Right lobe of liver (tissue), 6 donors: Measurements from ENCODE around the gene BMP8A. TPM values are rescaled to one million over a fixed set of nuclear protein-coding genes. Genes with fewer than 3 reads are reported as not detected.
A peak's percentile ranks its signal among the peaks of the same experiment; 100 is the strongest.
"Not testable (repeated sequence)": the region's sequence is repeated elsewhere in the genome, so short reads cannot be mapped to it uniquely, and the experiment has no call there.

Experiments used
- ATAC-seq, 4 donors: fragments of 200-7000 bp; cut with Tn5 transposase; one replicate each; pipeline ENCODE4 v1.9.1; 2020; ENCODE audit warnings: mild to moderate bottlenecking in 4 of 4, moderate library complexity in 4 of 4
- DNase-seq, 3 donors: peaks; one replicate each; pipeline ENCODE4 v3.0.0-alpha.2; 2020
- H3K27ac ChIP-seq, 3 donors: fragments of 200-600 bp; one replicate each; pipeline ENCODE4 v1.8.0; 2022
- H3K27me3 ChIP-seq, 2 donors: fragments of 200-600 bp; one replicate each; pipeline ENCODE4 v1.8.0; 2022
- H3K36me3 ChIP-seq, 4 donors: fragments of 200-600 bp; sonication (generic) in 1 of 4; one replicate each; pipeline versions ENCODE4 v1.5.1 to v1.8.0; 2017 to 2022; ENCODE audit warnings: control low read depth in 1 of 4
- H3K4me1 ChIP-seq, 4 donors: fragments of 200-600 bp; sonication (generic) in 1 of 4; one replicate each; pipeline versions ENCODE4 v1.5.1 to v1.8.0; 2017 to 2022; ENCODE audit warnings: control low read depth in 1 of 4
- H3K4me3 ChIP-seq, 3 donors: fragments of 200-600 bp; one replicate each; pipeline ENCODE4 v1.8.0; 2022
- H3K9me3 ChIP-seq, 4 donors: fragments of 200-600 bp; sonication (generic) in 1 of 4; one replicate each; pipeline versions ENCODE4 v1.5.1 to v1.8.0; 2017 to 2022; ENCODE audit warnings: control low read depth in 1 of 4
- POLR2A ChIP-seq: fragments of 450-650 bp; IDR thresholded peaks from one replicate; pipeline ENCODE4 v1.6.1; 2017; ENCODE audit warnings: antibody characterized with exemption, mild to moderate bottlenecking
- WGBS: methylation state at CpG from one replicate; pipeline ENCODE4 v1.1.6; 2018; ENCODE audit warnings: low coverage, low lambda C conversion rate; ENCODE audit not compliant: insufficient coverage; ENCODE audit errors: missing lambda C conversion rate; 5-methylcytosine and 5-hydroxymethylcytosine counted together
- intact Hi-C, 2 donors: fragments of 100-400 bp; cut with DNase I; formaldehyde crosslinking; loops; one replicate each; pipeline versions ENCODE4 v1.11.2 to v1.14.1; 2022
- total RNA-seq, 6 experiments: library from RNA; depleted of rRNA in 2 of 6; stranded (reverse); fragments of >200 nt in 2 of 6; fragmentation: NEBNext Ultra II Directional in 3 of 6; extraction: Animal tissue kit (Norgen Biotek cat#: 25700) in 3 of 6; gene quantifications; one replicate each; pipeline versions ENCODE4 v1.1.0 to v1.2.4, GENCODE V29; 2016 to 2023
- TF ChIP-seq, protein P1 (sequence below), 4 donors: fragments of 200-600 bp in 3 of 4; fragments of 450-650 bp in 1 of 4; IDR thresholded peaks; one replicate each; pipeline versions ENCODE4 v1.5.1 to v1.8.0; 2016 to 2022; ENCODE audit warnings: antibody characterized with exemption in 4 of 4, mild to moderate bottlenecking in 2 of 4
- donor health status: DM: no; HTN: yes; CAD: no.
- donor health status: DM: no; HTN: no; CAD: no.
- donor health status: DM: no; HTN: no; CAD: no.
- donor health status: DM: no; HTN: yes; CAD: no.
- donor health status: DM: no; HTN: yes; CAD: no.

The BMP8A gene
- total RNA-seq, 6 experiments from 2014 or later, result 0.18 to 0.80 TPM; not detected in 4

GRCh38 chr1:39501666-39502065, 10.2 kb downstream of the BMP8A start:
- Histone ChIP-seq H3K4me3 (no peak overlapping the region), H3K27ac (no peak overlapping the region), H3K9me3 (no peaks in the 10 kb centered on the region), H3K36me3 (no peaks in the 10 kb centered on the region), H3K4me1 (no peaks in the 10 kb centered on the region), H3K27me3 (no peaks in the 10 kb centered on the region)
- no peak for DNase-seq
- TF ChIP-seq, protein P1, sequence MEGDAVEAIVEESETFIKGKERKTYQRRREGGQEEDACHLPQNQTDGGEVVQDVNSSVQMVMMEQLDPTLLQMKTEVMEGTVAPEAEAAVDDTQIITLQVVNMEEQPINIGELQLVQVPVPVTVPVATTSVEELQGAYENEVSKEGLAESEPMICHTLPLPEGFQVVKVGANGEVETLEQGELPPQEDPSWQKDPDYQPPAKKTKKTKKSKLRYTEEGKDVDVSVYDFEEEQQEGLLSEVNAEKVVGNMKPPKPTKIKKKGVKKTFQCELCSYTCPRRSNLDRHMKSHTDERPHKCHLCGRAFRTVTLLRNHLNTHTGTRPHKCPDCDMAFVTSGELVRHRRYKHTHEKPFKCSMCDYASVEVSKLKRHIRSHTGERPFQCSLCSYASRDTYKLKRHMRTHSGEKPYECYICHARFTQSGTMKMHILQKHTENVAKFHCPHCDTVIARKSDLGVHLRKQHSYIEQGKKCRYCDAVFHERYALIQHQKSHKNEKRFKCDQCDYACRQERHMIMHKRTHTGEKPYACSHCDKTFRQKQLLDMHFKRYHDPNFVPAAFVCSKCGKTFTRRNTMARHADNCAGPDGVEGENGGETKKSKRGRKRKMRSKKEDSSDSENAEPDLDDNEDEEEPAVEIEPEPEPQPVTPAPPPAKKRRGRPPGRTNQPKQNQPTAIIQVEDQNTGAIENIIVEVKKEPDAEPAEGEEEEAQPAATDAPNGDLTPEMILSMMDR (IDR thresholded peaks at IDR 0.05), result no peak
- TF ChIP-seq POLR2A, result no peak
- intact Hi-C loops, result no loop called here
- 86% methylated on average over 5 of the region's 5 CpGs for WGBS
- no peak for ATAC-seq

DNA sequence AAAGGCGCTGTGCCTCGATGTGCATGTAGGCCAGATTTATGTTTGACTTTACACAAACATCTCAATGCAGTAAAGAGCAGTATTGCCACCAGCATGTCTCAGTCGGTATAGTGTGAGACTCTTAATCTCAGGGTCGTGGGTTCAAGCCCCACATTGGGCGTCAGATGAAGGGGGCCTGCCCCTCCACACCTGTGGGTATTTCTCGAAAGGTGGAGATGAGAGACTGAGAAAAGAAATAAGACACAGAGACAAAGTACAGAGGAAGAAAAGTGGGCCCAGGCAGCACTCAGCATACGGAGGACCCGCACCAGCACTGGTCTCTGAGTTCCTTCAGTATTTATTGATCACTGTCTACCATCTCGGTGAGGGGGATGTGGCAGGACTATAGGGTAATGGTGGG, 13.0 kb downstream of the BMP8A start:
- intact Hi-C loops, DNase-seq, H3K27me3 ChIP-seq, ATAC-seq, H3K9me3 ChIP-seq, H3K4me1 ChIP-seq, H3K4me3 ChIP-seq, H3K36me3 ChIP-seq, H3K27ac ChIP-seq: not testable (repeated sequence)
- WGBS, result 78% methylated on average over 9 of the region's 9 CpGs

DNA sequence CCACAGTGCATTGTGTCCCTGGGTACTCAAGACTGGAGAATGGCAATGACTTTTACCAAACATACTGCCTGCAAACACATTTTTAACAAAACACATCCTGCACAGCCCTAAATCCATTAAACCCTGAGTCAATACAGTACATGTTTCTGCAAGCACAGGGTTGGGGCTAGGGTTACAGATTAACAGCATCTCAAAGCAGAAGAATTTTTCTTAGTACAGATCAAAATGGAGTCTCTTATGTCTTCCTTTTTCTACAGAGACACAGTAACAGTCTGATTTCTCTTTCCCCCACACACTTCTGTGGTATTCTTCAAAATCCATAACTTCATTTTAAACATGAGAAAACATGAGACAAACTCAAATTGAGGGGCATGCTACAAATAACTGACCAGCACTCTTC, 13.9 kb downstream of the BMP8A start:
- Histone ChIP-seq H3K27ac (no peak overlapping the region), H3K4me3 (no peak overlapping the region), H3K9me3 (no peaks in the 10 kb centered on the region), H3K4me1 (no peaks in the 10 kb centered on the region), H3K27me3 (no peaks in the 10 kb centered on the region), H3K36me3 (no peaks in the 10 kb centered on the region)
- TF ChIP-seq, protein P1 (IDR thresholded peaks at IDR 0.05), result no peak
- TF ChIP-seq POLR2A, result no peak
- ATAC-seq (no peak), DNase-seq (no peak)
- intact Hi-C loops, result no loop called here

- ATAC-seq (peak in 1 of 4 donors; percentile 33), DNase-seq (no peak)
- TF ChIP-seq POLR2A, result no peak
- TF ChIP-seq, protein P1 (IDR thresholded peaks at IDR 0.05), result peak in 2 of 4 donors; percentile 11 to 20
- WGBS, result 73% methylated on average over 10 of the region's 14 CpGs
- H3K27ac ChIP-seq, result no peak overlapping the region
- no peaks in the 10 kb centered on the region for H3K27me3 ChIP-seq
- no peaks in the 10 kb centered on the region for H3K9me3 ChIP-seq
- H3K36me3 ChIP-seq, result no peaks in the 10 kb centered on the region
- H3K4me3 ChIP-seq, result no peak overlapping the region
- intact Hi-C loops, result no loop called here
- H3K4me1 ChIP-seq, result no peaks in the 10 kb centered on the region
Measured at GRCh38 chr1:39507230-39507928, 15.9 kb downstream of the BMP8A start.

GRCh38 chr1:39508266-39508665, 16.8 kb downstream of the BMP8A start:
- H3K27me3 ChIP-seq, result no peaks in the 10 kb centered on the region
- no peak for TF ChIP-seq POLR2A
- TF ChIP-seq, protein P1 (IDR thresholded peaks at IDR 0.05), result no peak
- no peak for DNase-seq
- H3K4me1 ChIP-seq, result no peaks in the 10 kb centered on the region
- intact Hi-C loops, result no loop called here
- no peak for ATAC-seq
- no peaks in the 10 kb centered on the region for H3K9me3 ChIP-seq
- H3K36me3 ChIP-seq, result no peaks in the 10 kb centered on the region
- 65% methylated on average over 5 of the region's 6 CpGs for WGBS
- H3K4me3 ChIP-seq, result no peak overlapping the region
- H3K27ac ChIP-seq, result no peak overlapping the region
